ENCODE results near the gene CYP4F11.

CYP4F11 gene

DNA sequence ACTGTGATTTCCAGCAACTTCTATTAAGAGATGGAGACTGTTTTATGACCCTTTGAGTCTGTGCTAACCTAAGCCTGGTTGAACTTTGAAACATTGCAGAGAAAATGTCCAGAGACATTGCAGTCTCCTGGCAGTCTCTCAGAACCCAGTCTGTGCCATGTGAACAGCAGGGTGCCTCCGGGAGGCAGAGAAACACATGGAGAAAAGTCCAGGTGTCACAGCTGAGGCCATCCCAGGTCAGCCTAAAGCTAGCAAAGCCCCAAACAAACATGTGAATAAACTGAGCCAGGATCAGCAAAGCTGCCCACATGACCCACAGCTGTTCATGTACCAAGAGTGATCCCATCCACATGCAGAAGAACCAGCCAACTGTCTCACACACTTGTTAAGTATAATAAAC is 7.8 kb downstream of the CYP4F11 start:
- TF ChIP-seq, protein P1, sequence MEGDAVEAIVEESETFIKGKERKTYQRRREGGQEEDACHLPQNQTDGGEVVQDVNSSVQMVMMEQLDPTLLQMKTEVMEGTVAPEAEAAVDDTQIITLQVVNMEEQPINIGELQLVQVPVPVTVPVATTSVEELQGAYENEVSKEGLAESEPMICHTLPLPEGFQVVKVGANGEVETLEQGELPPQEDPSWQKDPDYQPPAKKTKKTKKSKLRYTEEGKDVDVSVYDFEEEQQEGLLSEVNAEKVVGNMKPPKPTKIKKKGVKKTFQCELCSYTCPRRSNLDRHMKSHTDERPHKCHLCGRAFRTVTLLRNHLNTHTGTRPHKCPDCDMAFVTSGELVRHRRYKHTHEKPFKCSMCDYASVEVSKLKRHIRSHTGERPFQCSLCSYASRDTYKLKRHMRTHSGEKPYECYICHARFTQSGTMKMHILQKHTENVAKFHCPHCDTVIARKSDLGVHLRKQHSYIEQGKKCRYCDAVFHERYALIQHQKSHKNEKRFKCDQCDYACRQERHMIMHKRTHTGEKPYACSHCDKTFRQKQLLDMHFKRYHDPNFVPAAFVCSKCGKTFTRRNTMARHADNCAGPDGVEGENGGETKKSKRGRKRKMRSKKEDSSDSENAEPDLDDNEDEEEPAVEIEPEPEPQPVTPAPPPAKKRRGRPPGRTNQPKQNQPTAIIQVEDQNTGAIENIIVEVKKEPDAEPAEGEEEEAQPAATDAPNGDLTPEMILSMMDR (IDR thresholded peaks at IDR 0.05; ENCODE audit: low read depth, low read length), result no peak
- in situ Hi-C loops (cut with HindIII; ENCODE audit: low sequenced_read_pairs), result no loop called here
- H3K4me3 ChIP-seq (ENCODE audit: low read depth, low read length), result no peak overlapping the region
- no peak for DNase-seq (ENCODE audit: low read depth, low spot score)

- in situ Hi-C loops (cut with HindIII; ENCODE audit: low sequenced_read_pairs), result no loop called here
- TF ChIP-seq, protein P1 (IDR thresholded peaks at IDR 0.05; ENCODE audit: low read depth, low read length), result no peak
- no peak overlapping the region for H3K4me3 ChIP-seq (ENCODE audit: low read depth, low read length)
- DNase-seq (ENCODE audit: low read depth, low spot score), result no peak
Observed at GRCh38 chr19:15923702-15924101, 10.6 kb downstream of the CYP4F11 start.

GRCh38 chr19:15922021-15922420 is 12.3 kb downstream of the CYP4F11 start:
- in situ Hi-C loops (cut with HindIII; ENCODE audit: low sequenced_read_pairs), result no loop called here
- TF ChIP-seq, protein P1 (IDR thresholded peaks at IDR 0.05; ENCODE audit: low read depth, low read length), result no peak
- H3K4me3 ChIP-seq (ENCODE audit: low read depth, low read length), result no peak overlapping the region
- no peak for DNase-seq (ENCODE audit: low read depth, low spot score)

GRCh38 chr19:15919243-15919642 is 15.1 kb downstream of the CYP4F11 start:
- DNase-seq (ENCODE audit: low read depth, low spot score), result no peak
- TF ChIP-seq, protein P1 (IDR thresholded peaks at IDR 0.05; ENCODE audit: low read depth, low read length), result no peak
- in situ Hi-C loops (cut with HindIII; ENCODE audit: low sequenced_read_pairs), result no loop called here
- H3K4me3 ChIP-seq (ENCODE audit: low read depth, low read length), result no peak overlapping the region

DNA sequence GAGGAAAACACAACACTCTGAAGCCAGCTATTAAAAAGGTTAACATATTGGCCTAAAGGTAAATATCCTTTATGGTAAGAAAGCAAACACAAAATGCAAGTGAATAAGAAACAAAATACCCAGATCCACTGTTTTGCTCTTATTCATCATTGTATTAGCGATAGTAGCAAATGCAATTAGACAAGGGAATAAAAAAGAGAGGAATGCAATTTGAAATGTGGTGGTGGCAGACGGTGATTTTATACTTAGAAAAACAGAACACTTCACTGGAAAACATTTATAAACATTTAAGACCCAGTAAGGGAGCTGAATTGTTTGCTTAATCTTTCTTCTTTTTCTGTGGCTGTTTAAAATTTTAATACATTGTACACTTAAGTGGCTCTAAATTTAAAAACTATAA is 19.2 kb downstream of the CYP4F11 start:
- TF ChIP-seq, protein P1 (IDR thresholded peaks at IDR 0.05; ENCODE audit: low read depth, low read length), result no peak
- in situ Hi-C loops (cut with HindIII; ENCODE audit: low sequenced_read_pairs), result no loop called here
- H3K4me3 ChIP-seq (ENCODE audit: low read depth, low read length), result no peak overlapping the region
- no peak for DNase-seq (ENCODE audit: low read depth, low spot score)

DNA sequence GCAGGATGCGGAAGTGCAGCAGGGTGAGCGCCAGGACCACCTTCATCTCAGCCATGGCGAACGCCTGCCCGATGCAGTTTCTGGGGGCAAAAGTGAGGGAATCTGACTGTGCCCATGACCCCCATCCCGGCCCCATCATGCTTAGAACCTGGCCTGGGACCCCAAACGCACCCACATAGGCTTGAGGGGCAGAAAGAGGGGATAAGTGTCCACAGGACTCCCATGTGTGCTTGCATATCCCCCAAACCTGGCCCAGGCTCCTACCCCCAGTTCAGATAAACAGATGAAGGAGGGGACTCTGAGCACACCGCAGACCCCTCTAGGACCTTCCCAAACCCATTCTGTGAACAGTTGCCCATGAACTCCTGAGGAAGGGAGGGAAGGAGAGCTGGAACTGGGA is 20.5 kb downstream of the CYP4F11 start:
- in situ Hi-C loops (cut with HindIII; ENCODE audit: low sequenced_read_pairs), result no loop called here
- no peak for DNase-seq (ENCODE audit: low read depth, low spot score)
- H3K4me3 ChIP-seq (ENCODE audit: low read depth, low read length), result no peak overlapping the region
- TF ChIP-seq, protein P1 (IDR thresholded peaks at IDR 0.05; ENCODE audit: low read depth, low read length), result no peak

DNA sequence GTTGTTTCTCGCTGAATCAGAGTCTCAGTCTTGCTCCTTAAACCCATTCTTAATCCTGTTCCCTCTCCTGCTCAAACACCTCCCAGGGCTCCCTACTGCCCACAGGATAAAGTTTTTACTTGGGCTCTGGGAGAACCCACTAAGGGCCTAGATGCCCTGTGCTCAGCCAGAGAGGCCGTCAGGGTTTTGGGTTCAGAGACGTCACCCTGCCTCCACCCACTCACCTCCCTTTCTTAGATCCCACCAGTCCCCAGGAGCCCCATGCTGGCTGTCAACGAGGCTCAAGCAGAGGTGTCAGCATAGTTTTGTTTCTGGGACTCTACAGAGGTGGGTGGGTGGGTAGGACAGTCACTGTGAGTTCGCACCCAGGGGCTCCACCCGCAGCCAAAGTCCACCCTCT is 20.9 kb downstream of the CYP4F11 start:
- TF ChIP-seq, protein P1 (IDR thresholded peaks at IDR 0.05; ENCODE audit: low read depth, low read length), result no peak
- no peak for DNase-seq (ENCODE audit: low read depth, low spot score)
- in situ Hi-C loops (cut with HindIII; ENCODE audit: low sequenced_read_pairs), result no loop called here
- no peak overlapping the region for H3K4me3 ChIP-seq (ENCODE audit: low read depth, low read length)
